Measurements from ENCODE around the gene SCG3. TPM values are rescaled to one million over a fixed set of nuclear protein-coding genes. Genes with fewer than 3 reads are reported as not detected.

The SCG3 gene
- total RNA-seq (2012; rRNA removed) (not detected in 2 replicates), polyA plus RNA-seq (2012; rRNA removed) (0.02 TPM in 1 of 2 replicates, not detected in the other), Bru-seq, nascent RNA (percentile 3 among the genes with signal in this experiment), BruChase-seq, experiment 1, labeled RNA remaining after a 6-hour chase (not detected), BruChase-seq, experiment 2, labeled RNA remaining after a 2-hour chase (not detected)
- not detected in 2 replicates for polyA plus RNA-seq (2012; cell fraction: cytosol; rRNA removed)
- polyA plus RNA-seq (2012; cell fraction: nucleus; rRNA removed; ENCODE audit: low replicate concordance) = not detected in 2 replicates
- long read RNA-seq = 0 reads

GRCh38 chr15:51681303-51681963, at the start of gene SCG3:
Gene SCG3 (plus strand): TSS chr15:51681503. CDS start chr15:51681756, 253 bp downstream.
- ChIA-PET POLR2A (ENCODE audit: unreplicated experiment) (no interaction called here), CTCF (interaction anchor here (0.9 to 1.8 kb wide), 2 partner anchors 9 to 78 kb away, joined by 3 to 4 read pairs; no protein-coding TSS in a partner anchor)
- H4K8ac ChIP-seq (ENCODE audit: low read depth in 2 of 2, low read length in 2 of 2) = no peak within 1 kb of the TSS
- H4K5ac ChIP-seq (ENCODE audit: low read depth, low read length) = no peak within 1 kb of the TSS
- H3K27ac ChIP-seq (ENCODE audit: insufficient read depth, low read length) = no peak within 1 kb of the TSS
- no peak within 1 kb of the TSS for H2AK5ac ChIP-seq (ENCODE audit: low read depth, low read length)
- no peak within 1 kb of the TSS for H3K18ac ChIP-seq (ENCODE audit: low read depth, low read length)
- peak within 1 kb of the TSS; percentile 39; the same call in 1 of the 2 replicates for H3K4me2 ChIP-seq (ENCODE audit: low read depth, low read length)
- H2AK9ac ChIP-seq (replicated peaks; ENCODE audit: low read depth, low read length, poor library complexity) = no peak within 1 kb of the TSS
- H3K9ac ChIP-seq (ENCODE audit: low read depth, low read length) = no peak within 1 kb of the TSS
- H3K27me3 ChIP-seq (ENCODE audit: control insufficient read depth, insufficient read depth, low read length) = peaks cover 8% of the 10 kb centered on the region
- no peak within 1 kb of the TSS for H3K14ac ChIP-seq (replicated peaks; ENCODE audit: low read depth, low read length)
- H3K36me3 ChIP-seq (ENCODE audit: control insufficient read depth, insufficient read depth, low read length) = no peaks in the 10 kb centered on the region
- no peak within 1 kb of the TSS for H3K23ac ChIP-seq (ENCODE audit: low read depth, low read length)
- 7% methylated on average over 14 of the region's 38 CpGs; no CpG with 5 or more reads in 1 of the 2 experiments for WGBS, 2 experiments (ENCODE audit: extremely low coverage in 2 of 2, insufficient read length in 1 of 2)
- H4K91ac ChIP-seq (ENCODE audit: insufficient read depth, low read depth, low read length) = no peak within 1 kb of the TSS
- dilution Hi-C loops (cut with HindIII; ENCODE audit: low sequenced_read_pairs, unreplicated experiment) (no loop called here), intact Hi-C loops (cut with micrococcal nuclease) (no loop called here), in situ Hi-C loops (cut with MboI; ENCODE audit: low sequenced_read_pairs) (no loop called here)
- no peaks in the 10 kb centered on the region for H3K4me1 ChIP-seq (ENCODE audit: control insufficient read depth, insufficient read depth, low read length)
- peak within 1 kb of the TSS; percentile 3 for H2AFZ ChIP-seq (replicated peaks; ENCODE audit: low read length, poor library complexity)
- no peak within 1 kb of the TSS for H3K4me3 ChIP-seq (ENCODE audit: insufficient read depth, low read depth, low read length)
- H2BK5ac ChIP-seq (ENCODE audit: low read depth, low read length, poor library complexity, severe bottlenecking) = no peak within 1 kb of the TSS
- H3K9me1 ChIP-seq (ENCODE audit: insufficient read depth, low read length) = no peaks in the 10 kb centered on the region
- H3K56ac ChIP-seq (ENCODE audit: extremely low read depth, insufficient read depth, low read length) = no peak within 1 kb of the TSS
- no peaks in the 10 kb centered on the region for H4K20me1 ChIP-seq (ENCODE audit: insufficient read depth, low read length)
- no peaks in the 10 kb centered on the region for H3K9me3 ChIP-seq (ENCODE audit: control insufficient read depth, insufficient read depth, low read length)
- no peak within 1 kb of the TSS for H2BK15ac ChIP-seq (ENCODE audit: low read depth, low read length)
- no peak within 1 kb of the TSS for H2BK120ac ChIP-seq (ENCODE audit: low read depth, low read length)
- H3K4ac ChIP-seq (ENCODE audit: low read depth, low read length) = no peak within 1 kb of the TSS
- DNase-seq = peak; percentile 65
- ATAC-seq (ENCODE audit: low read depth) = peak; percentile 95
- no peak within 1 kb of the TSS for H2BK20ac ChIP-seq (ENCODE audit: low read depth, low read length)
- no peaks in the 10 kb centered on the region for H3K79me1 ChIP-seq (ENCODE audit: low read depth in 1 of 2, low read length in 2 of 2)
- no TSS peak for BruUV-seq (replicated peaks)
- TF ChIP-seq, protein P1, sequence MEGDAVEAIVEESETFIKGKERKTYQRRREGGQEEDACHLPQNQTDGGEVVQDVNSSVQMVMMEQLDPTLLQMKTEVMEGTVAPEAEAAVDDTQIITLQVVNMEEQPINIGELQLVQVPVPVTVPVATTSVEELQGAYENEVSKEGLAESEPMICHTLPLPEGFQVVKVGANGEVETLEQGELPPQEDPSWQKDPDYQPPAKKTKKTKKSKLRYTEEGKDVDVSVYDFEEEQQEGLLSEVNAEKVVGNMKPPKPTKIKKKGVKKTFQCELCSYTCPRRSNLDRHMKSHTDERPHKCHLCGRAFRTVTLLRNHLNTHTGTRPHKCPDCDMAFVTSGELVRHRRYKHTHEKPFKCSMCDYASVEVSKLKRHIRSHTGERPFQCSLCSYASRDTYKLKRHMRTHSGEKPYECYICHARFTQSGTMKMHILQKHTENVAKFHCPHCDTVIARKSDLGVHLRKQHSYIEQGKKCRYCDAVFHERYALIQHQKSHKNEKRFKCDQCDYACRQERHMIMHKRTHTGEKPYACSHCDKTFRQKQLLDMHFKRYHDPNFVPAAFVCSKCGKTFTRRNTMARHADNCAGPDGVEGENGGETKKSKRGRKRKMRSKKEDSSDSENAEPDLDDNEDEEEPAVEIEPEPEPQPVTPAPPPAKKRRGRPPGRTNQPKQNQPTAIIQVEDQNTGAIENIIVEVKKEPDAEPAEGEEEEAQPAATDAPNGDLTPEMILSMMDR (conservative IDR thresholded peaks at IDR 0.05; ENCODE audit: low read depth, low read length) = no peak
- TF ChIP-seq MXI1 (IDR thresholded peaks at IDR 0.05; ENCODE audit: borderline replicate concordance, low read depth, low read length) = 0 out of 2 replicates have a peak, but pooled peaks have one; percentile 11
- no peak for TF ChIP-seq MAFK (IDR thresholded peaks at IDR 0.05; ENCODE audit: low read depth, low read length)
- TF ChIP-seq RCOR1 (IDR thresholded peaks at IDR 0.05; ENCODE audit: insufficient replicate concordance, low read length) = peak; percentile 42
